Cerebellar nuclear complex (tissue), 1 donor: ENCODE data around the gene TTC28.

Experiments used
- DNase-seq, 2 experiments: peaks; one replicate each; lab custom pipeline; 2025; lab: John Stamatoyannopoulos, UW

Gene TTC28

GRCh38 chr22:28141614-28142013 is 538.0 kb downstream of the TTC28 start:
- DNase-seq, result no peak

GRCh38 chr22:28139961-28140360 is 539.7 kb downstream of the TTC28 start:
- no peak for DNase-seq

DNA sequence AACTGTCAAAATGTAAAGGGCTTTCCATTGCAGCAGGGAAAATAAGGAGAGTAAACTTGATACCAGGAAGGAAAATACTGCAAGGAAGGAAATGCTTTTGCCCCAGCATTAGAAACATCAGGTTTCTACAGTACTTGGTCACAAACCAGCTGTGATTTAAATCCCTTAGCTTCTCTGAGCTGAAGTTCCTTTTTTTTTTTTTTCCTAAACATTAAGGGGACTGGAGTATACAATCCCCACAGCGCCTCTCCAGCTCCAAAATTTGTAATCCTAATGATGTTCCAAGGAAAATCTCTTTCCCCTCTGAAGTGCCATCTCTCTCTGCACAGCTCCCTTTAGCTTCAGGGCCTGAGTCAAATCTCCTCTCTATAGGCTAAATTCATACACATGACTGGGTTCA is 540.1 kb downstream of the TTC28 start:
- no peak for DNase-seq

- no peak for DNase-seq
These were observed 542.6 kb downstream of the TTC28 start for GRCh38 chr22:28137036-28137435.

DNA sequence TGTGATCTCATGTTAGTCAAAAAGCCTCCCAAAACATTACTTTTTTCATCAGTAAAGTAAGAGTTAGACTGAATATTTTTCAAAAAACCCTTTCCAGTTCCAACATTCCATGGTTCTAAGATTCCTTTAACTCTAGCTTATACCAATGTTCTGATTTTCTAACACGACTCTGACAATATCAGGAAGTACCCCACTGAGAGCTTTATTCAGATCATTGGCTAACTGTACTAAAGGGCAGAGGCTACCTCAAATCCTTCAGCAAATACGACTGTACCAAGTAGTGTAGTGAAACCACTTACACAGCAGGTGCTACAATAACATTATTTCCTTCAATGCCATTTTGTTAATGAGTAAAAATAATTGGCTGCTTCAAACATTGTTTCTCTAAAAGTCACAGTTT is 547.2 kb downstream of the TTC28 start:
- no peak for DNase-seq

GRCh38 chr22:28129319-28129962 is 550.2 kb downstream of the TTC28 start:
- DNase-seq, result no peak

DNA sequence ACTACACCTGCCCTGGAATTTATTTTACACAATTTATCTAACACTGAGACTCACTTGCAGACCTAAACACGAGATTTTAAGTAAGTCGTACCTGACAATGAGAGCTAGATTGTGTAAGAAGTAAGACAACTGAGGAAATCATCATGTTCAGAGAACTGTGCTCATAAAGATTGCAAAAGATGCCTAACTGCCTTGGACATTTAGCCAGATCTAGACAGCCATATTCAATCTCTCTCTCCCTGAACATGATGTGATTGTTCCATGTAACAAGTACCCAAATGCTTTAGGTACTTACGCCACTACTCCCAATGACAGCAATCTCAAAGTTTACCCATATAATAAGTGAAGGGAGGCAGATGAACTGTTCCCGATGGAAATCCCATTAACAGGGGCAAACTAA is 550.8 kb downstream of the TTC28 start:
- DNase-seq, result no peak

DNA sequence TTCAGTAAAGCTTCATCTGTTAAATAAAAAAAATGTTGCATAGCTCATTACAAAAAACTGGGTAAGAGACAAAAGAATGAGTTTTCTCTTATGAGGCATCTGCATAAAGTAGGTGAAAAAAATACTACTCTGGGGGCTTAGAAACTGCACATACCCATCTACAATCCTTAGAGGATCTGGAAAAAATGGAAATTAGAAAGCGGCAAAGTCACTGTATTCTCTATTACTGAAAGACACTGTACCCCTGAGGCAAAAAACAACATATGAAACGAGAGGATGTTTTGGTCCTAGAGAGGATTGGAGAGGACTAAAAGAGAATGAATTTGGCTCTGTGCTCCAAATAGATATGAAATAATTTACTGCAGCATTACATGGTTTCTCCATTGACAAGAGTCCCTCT is 553.8 kb downstream of the TTC28 start:
- DNase-seq, result no peak

GRCh38 chr22:28123989-28124766 is 555.5 kb downstream of the TTC28 start:
- DNase-seq, result no peak

DNA sequence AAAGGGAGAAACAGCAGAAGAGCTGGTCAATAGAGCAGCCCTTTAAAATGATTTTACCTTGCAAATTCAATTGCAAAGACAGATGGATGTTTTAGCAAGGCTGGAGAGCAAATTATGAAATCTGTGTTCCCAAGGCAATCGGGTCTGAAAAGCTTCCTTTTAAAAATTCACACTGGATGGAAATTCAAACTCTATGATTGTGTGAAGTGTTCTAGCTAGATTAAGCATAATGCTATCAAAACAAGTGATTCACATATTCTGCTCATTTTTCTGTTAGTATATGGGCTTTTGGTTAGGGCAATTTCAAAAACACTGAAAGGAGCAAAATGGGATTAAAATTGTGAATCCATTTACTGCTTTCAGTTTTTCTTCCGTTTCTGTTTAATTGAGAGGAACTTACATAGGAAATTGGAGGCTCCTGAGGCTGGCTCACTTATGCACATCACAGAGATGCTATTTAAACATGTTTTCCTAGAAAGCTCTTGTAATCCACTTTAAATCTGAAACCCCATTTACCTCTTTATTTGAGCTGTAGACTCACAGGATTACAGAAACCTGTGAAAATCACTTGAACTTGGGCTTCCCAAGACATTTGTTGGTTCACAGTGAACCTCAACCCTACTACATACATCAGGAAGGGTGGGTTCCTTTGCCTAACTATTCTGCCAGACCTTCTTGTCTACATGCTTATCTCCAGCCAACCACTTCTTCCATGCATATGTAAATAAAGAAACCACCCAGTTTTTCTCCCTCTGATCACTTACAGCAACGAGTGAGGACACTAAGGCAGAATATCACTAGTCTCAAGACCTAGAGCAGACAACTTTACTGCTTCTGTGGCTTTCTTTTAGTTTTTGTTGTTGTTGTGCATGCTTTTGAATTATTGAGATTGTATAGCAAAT is 558.7 kb downstream of the TTC28 start:
- DNase-seq, result no peak

DNA sequence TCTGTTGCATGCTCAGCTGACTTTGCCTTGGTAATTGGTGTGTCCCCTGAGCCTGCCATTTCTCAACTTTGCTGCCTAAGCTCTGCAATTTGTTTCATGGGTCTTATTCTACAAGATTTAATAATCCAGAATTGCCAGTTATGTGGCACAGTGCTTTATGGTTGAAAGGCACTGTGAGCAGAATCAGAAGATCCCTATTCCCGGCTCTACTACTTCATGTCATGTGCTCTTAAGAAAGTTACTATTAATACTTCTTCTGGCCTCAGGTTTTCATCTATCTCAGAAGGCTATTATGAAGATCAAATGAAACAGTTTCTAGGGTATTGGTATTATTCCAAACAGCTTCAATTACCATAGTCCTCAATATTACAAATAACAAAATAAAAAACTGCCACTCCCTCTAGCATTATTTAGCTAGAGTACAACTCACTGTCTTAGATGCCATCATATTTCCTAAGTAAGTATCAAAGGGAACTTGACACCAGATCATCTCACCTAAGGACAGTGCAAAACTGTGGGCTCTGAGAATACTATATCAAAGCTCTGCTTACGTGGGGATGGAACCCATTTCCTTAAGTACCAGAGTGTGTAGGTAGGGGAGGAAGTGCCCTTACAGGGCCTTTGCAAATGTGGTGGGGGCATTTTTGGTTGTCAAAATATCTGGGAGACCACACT is 560.5 kb downstream of the TTC28 start:
- DNase-seq, result no peak

DNA sequence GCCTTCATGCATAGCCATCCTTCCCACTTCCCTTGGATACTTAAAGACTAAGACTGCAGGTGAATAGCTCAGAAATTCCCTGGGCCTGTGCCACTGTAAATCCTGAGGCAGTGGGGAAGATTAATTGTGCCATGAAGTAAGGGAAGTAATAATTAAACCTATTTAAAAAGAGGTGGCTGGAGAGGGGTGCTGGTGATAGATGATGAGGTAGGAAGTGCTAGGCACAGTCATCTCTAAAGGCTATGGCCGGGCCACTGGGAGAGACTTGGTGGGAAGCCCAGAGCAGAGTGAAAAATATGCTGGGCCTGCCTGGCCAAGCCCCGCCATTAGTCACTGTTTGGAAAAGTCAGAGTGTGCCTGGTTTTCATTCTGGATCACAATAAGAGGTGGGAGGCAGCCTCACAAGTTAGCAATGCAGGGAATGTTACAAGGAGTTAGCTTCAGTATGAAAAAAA is 563.4 kb downstream of the TTC28 start:
- no peak for DNase-seq

GRCh38 chr22:28115426-28115825 is 564.2 kb downstream of the TTC28 start:
- no peak for DNase-seq

DNA sequence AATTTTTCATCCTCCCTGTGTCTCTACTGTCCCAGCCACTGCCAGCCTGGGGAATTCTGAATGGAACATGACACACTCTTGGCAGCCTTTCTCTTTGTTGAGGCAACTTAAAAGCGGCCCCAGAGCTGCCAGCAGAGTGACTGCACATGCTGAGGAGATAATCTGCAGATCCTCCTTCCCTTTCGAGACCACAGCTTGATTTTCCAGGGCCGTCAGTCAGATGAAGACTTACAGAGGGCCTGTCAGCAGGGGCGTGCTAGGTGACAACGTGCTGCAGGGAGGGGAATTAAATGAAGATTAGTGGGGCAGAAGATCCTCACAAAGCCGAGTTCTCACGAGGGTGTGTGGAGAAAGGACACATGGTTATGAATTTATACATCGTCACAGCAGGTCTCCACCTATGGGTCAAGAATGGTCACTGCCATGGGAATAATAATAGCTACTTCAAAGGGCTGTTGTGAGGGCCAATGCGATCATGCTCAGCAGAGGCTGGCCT is 567.0 kb downstream of the TTC28 start:
- no peak for DNase-seq

GRCh38 chr22:28112190-28112544 is 567.5 kb downstream of the TTC28 start:
- no peak for DNase-seq

DNA sequence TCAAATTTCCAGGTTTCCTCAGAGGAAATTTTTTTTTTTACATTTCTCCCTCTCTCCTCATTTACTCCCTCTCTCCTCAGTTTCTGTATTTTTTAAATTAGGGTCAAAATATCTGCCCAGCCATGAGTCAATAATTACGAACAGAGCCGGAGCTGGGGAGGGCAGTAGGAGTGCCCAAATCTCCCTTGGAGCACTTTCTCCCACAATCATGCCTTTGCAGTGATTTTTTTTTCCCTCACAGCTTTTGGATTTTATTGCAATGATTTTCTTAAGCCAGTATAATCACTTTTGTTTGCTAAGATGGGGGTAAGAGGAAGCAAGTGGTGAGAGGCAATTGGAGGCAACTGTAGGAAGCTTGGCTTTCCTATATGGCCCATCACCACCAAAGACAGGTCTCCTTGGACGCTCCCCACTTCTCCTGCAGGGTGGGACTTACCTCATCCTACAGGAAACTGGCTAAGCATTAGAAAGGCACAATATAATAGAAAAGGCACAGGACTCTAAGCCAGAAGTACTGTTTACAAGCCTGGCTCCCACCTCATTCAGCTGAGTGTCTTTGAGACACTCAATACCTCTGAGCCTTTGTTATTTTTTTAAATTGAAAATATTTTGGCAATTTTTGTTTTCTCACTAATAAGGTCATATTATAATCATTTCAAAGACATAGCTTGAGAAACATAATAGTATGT is 568.0 kb downstream of the TTC28 start:
- DNase-seq, result no peak

- no peak for DNase-seq
These were observed 570.8 kb downstream of the TTC28 start for GRCh38 chr22:28108851-28109250.

DNA sequence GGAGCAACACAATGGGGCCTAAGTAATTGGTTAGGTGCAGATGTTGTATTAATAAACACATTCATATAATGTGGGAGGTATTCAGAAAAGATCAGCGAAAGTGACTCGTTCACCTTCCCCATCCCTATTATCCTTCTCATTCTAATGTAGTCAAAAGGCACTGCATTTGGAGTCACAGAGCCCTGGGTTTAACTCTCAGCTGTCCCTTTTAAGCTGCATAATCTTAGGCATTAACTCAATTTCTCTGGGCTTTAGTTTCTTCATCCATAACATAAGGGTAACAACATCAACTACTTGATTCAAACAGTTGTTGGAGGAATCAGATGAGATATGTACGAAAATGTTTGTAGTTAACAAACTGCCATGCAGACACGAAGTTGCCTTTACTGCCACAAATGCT is 573.0 kb downstream of the TTC28 start:
- DNase-seq, result no peak

GRCh38 chr22:28105988-28106387 is 573.7 kb downstream of the TTC28 start:
- no peak for DNase-seq

GRCh38 chr22:28105413-28105812 is 574.2 kb downstream of the TTC28 start:
- DNase-seq, result no peak

DNA sequence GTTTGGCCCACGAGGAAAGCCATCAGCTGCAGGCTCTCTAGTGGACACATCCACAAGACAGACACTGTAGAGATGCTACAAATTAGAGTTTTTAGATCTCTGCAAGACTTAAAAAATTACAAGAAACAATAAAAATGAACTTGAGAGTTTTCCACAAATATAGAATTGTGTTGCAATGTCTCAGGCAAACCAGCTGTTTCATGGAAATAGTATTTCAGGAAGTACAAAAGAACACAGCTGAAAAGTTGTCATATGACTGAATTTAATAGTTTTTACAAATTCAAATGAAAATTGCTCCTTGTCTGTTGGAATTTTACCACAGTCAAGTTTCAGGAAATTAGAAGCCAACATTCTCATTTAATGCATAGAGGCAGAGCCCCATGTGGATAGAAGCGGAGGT is 576.0 kb downstream of the TTC28 start:
- no peak for DNase-seq
